NCI-H446 treated with DMSO at 0.1 percent for 48 hours (cell line): ENCODE results near the gene SRMS.

Experiments
- DNase-seq: peaks from one replicate; lab custom pipeline; 2025; lab: John Stamatoyannopoulos, UW

The SRMS gene, protein sequence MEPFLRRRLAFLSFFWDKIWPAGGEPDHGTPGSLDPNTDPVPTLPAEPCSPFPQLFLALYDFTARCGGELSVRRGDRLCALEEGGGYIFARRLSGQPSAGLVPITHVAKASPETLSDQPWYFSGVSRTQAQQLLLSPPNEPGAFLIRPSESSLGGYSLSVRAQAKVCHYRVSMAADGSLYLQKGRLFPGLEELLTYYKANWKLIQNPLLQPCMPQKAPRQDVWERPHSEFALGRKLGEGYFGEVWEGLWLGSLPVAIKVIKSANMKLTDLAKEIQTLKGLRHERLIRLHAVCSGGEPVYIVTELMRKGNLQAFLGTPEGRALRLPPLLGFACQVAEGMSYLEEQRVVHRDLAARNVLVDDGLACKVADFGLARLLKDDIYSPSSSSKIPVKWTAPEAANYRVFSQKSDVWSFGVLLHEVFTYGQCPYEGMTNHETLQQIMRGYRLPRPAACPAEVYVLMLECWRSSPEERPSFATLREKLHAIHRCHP

DNA sequence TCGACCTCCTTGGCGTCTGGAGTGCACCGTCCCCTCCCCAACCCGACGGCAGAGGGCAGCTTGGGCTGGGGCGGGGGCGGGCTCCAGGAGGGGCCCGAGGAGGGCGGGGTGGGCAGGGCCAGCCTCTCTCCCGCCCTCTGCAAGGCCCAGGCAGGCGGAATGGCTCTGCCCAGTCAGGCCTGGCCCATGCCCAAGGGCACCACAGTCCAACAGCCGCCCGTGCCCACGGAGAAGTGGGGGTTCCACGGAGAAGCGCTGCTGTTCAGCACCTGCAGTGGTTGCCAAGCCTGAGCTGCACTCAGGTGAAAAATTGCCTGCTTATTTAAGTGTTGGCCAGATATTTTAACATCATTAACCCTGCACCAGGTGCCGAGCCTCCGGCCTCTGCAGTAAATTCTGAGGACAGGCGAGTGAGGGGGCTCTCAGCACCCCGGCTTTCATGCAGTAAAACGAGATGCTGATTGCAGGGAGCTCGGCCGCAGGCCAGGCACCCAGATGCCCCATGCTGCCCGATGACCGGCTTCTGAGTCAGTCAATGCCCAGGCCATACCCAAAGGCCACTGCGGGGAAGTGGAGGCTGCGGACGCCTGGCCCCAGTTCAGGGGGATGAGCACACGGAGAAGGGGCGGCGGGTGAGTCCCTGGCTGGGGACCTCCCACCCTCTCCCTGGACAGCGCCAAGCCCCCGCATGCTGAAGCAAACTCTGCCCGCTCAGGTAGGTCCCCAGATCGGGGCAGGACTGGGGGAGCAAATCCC lies at the start of gene SRMS:
Gene SRMS, minus strand, starts transcription at position 25 of the 756 bp plus-strand sequence. CDS start 286 bp downstream, outside the sequence.
- no peak for DNase-seq

DNA sequence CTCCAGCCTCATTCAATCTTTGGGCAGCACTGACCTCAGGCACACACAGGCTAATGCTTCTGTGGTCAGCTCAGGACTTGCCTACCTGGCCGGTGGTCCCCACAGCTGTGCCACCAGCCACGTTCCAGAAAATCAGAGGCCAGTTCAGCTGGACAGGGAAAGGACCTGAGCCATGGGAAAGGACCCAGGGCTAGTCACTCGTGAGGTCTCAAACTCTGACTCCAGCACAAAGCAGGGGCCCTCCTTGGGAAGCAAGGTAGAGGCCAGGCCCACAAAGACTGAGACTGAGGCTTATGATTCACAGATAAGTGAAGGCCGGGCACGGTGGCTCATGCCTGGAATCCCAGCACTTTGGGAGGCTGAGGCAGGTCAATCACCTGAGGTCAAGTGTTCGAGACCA lies 48.9 kb upstream of the SRMS start:
- no peak for DNase-seq

DNA sequence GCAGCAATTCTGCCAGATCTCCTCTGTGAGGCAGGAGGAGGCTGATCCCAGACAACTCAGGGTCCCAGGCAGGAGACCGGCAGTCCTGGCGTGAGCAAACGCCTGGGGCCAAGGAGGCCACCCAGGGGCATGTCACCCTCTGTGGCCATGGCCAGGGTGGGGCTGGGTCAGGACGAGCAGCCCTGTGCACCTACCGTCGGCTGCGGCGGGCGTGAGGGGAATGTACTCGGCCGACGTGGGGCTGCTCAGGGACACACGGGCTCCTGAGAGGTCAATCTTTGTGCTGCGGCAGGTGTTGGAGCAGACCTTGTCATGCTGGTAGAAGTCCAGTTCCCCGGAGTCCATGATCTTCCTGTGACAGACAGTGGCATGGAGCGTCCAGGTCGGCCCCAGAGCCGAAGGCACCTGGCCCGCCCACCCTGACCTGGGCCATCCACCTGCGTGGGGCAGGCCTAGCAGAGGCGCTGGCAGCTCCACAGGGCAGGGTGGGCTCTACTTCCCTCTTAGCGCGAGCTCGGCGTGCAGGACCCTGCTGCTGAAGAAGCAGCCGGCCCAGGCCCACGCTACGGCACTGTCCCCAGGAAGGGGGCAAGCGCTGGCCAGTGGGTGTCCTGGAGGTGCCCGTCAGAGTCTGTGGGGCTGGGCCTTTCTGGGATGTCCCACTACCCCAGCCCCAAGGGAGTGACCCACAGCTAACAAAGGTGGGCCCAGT lies 48.0 kb upstream of the SRMS start:
- no peak for DNase-seq

DNA sequence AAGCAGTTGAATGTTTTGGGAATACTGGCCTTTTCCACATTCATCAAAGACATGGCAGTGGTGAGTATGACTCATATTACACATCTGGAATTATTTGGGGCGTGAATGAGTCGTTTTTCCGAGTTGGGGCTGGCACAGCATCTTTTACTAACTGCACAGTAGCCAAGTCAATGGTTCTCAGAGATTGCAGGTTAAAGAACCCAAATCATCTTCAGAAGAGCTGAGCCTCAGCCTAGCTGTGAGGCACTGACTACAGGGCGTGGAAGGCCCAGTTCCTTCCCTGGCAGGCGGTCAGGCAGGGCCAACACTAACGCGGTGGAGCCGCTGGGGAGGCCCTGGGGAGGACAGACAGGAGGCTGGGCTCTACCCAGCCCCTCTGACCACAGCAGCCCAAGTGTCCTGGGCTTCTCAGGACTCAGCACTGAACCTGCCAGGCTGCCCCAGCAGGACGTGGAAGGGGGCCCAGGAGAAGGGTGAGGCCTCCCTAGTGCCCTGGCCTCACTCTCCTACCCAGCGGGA lies 46.6 kb upstream of the SRMS start:
- DNase-seq, result no peak

DNA sequence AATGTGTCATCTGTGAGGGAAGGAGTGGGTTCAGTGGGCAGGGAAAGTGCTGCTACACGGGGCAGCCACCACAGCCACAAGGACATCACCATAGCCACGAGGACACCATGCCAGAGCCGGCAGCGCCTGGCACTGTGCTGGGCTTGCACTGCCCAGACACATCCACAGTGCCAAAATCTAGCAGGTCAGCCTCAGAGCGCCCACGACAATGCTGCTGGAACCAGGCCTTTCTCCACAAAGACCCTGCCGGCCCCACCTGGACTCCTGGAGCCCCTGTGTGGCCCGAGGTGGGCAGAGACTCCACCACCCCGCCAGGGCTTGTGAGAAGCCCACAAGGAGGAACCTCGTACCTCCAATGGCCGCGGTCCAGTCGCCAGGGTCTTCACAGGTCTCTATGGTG lies 45.1 kb upstream of the SRMS start:
- DNase-seq, result no peak

DNA sequence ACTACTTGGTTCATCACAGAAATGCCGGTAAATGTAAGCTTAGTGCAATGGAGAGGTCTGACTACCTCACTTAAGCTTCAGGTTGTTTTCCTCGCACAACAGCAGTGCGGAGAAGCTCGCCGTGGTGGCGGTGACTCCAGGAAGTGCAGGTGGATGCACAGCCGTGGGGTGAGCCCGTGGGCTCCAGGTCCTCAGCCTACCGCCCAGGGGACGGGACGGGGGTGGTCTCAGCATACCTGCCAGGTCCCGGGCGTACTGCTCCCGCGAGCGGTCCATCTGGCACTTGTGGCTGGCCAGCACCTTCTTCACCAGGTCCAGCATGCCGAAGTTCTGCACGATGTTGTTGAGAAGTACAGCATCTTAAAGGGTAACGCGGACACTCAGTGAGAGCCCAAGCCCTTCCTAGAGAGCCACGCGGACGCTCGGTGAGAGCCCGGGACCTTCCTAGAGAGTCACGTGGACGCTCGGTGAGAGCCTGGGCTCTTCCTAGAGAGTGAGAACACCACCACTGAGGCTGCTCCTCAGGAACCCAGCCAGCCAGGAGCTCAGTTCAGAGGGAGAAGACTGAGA lies 44.3 kb upstream of the SRMS start:
- no peak for DNase-seq

DNA sequence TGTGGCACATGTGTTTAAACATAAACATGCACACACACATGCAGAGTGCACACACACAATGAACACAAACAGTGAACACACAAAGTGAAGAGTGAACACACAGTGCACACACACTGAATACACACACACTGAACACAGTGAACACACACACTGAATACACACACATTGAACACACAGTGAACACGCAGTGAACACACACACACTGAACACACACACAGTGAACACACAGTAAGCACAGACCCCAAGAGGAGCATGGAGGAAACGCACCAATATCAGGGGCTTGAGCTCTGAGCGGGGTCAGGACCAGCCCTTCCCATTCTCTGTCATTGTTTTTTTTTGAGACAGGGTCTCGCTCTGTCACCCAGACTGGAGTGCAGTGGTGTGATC lies 43.6 kb upstream of the SRMS start:
- no peak for DNase-seq

DNA sequence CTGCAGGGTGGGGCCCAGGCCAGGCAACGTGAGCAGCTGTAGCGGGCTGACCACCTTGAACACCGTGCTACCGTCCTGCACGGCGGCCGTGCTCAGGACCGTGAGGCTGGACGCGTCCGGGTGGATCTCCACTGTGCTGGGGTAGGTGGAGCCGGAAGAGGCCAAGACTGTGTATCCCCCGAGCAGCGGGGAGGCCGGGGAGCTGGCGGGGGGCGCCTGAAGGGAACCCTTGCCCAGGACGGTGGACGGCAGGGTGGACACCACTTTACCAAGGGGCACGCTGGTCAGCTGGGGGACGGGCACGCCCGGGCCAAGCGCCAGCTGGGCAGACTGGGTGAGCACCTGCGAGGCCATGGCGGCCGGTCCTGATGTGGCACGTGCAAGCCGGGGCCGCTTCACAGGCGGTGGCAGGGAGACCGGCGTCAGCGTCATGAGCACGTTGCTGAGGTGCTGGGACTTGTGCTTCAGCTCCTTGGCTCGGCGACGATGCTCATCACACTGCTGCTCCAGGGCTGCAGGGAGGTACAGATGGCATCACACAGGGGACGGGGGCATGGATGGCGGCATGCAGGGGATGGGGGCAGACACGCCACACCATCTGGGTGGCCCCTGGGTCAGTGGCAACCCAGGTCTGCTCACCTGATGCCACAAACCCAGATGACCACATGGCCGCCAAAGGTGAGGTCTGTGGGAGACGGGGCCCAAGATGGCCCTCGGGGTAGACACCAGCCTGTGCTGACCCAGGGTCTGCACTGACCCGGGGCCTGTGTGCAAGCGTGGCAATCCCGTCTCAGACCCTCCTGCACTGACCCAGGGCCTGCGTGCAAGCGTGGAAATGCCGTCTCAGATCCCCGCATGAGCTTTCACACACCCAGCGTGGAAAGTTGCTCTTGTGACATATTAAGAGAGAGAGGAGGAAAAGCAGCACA lies 42.9 kb upstream of the SRMS start:
- no peak for DNase-seq

DNA sequence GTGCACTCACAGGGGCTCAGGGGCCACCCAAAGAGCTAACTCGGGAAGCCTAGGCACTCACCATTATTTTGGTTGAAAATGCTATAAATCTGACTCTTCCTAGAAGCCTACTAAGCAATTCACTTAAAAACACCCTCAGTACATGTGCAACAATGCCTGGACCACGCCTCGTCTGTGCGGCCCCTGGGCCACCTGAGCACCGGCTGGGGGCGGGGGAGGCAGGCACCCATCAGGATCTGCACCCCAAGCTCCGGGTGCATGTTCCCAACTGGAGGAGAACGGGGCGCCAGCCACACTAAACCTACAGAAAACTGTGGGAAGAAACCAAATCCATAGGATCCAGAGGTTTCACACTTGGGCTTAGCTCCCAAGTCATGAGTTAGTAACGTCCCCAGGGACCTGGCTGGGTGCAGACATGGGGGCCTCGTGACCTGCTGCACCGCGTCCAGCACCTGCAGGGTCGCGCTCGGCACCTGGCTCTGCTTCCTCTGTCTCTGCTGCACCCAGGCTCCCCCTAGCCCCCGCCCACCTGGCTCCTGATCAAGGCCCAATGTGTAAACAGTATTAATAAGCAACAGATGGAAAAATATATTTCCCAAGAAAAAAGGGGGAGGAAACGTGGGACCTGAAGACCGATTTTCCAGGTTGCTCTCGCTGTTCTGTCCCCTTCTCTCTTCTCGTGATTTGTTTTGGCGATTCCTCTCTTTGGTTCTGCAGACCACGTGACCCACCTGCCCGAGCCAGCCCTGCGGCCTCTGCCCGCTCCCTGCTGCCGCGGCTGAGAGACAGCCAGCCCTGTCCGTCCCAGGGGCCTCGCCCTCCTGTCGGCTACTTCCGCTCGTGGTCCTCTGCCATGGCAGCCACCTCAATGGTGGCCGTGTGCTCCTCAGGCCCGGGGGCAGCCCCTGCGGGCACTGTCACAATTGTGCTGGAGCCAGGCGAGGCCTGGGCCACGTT lies 42.0 kb upstream of the SRMS start:
- DNase-seq, result no peak

DNA sequence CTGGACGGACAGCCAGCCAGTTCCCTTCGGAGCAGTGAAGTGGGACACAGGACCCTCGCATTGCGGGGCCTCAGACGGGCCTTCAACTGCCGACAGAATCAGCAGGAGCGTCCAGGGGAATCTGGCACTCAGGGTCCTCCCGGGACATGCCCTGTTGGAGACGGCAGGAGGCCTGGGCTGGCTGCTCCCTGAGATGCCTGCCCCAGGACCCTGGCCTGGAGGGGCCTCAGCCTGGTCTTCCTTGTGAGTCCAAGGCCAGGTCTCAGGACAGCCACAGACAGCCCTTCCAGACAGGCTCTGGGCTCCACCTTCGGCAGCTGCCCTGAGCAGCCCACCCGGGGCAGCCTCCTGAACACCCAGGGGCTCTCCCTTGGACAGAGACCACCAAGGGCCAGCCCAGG lies 41.1 kb upstream of the SRMS start:
- DNase-seq, result no peak

DNA sequence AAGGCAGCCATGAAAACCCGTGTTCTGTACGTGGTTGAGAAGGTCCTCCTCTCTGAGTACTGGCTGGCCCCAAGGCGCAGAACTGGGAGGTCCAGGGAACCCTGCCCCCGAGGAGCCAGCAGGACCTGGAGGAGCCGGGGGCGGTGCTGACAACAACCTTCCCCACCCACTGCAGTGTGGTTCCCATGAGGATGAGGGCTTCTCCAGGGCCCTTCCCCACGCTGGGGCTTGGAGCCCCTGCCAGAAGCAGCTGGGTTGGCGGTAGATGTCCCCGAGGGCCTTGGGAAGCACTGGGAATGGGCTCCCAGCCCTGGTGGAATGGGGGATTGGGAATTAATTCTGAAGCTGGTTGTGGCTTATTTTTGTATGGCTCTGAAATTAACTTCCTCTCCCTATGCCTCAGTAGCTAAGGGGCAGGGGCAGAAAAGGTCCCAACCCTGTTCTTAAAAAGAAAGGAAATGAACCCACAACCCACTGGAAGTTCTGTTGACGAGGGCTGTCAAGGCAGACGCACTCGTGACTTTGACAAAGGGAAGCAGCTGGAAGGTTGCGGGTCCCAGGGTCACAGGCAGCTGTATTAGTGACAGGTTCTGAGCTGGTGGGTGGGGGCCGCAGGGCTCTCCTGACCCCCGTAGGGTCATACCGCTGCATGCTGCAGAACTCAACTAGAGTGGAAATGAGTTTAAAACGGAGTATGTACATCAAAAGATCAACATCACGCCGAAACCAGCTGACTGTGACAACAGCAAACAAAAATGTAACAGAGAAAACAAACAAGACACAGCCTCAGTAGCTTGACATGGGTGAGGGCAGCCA lies 40.4 kb upstream of the SRMS start:
- DNase-seq, result no peak

DNA sequence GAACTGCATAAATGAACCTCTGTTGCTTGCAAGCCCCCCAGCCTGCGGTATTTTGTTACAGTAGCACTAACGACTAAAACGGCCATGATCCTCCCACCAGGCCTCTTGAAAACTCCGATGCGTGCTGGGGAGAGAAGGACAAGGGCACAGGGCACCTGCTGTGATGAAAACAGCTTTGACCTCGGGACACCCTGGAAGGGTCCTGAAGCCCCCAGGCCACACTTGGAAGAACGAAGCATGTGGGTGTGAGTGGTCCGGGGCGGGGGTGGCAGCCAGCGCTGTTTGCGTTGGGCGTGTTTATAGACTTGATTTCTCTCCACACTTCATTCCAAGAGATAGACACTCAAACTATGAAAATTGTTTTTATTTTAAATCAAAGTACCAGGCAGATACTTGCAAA lies 39.7 kb upstream of the SRMS start:
- no peak for DNase-seq

DNA sequence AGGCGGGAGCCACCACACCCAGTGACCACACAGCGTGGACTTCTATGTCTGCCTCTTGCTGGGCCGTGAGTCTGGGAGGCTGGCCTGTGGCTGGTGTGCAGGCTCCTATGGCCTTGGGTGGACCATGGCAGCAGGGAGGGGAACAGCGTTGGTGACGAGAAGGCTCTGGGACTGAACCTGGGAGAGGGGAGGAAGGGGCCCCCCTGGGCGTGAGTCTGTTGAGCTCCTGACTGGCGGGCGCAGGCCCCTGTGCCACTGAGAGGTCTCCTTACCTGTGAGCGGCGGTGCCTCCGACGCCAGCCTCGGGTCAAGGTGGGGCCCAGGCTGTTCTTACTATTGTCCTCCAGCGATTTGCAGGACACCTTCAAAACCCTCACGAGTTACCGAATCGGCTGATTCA lies 39.2 kb upstream of the SRMS start:
- DNase-seq, result no peak

DNA sequence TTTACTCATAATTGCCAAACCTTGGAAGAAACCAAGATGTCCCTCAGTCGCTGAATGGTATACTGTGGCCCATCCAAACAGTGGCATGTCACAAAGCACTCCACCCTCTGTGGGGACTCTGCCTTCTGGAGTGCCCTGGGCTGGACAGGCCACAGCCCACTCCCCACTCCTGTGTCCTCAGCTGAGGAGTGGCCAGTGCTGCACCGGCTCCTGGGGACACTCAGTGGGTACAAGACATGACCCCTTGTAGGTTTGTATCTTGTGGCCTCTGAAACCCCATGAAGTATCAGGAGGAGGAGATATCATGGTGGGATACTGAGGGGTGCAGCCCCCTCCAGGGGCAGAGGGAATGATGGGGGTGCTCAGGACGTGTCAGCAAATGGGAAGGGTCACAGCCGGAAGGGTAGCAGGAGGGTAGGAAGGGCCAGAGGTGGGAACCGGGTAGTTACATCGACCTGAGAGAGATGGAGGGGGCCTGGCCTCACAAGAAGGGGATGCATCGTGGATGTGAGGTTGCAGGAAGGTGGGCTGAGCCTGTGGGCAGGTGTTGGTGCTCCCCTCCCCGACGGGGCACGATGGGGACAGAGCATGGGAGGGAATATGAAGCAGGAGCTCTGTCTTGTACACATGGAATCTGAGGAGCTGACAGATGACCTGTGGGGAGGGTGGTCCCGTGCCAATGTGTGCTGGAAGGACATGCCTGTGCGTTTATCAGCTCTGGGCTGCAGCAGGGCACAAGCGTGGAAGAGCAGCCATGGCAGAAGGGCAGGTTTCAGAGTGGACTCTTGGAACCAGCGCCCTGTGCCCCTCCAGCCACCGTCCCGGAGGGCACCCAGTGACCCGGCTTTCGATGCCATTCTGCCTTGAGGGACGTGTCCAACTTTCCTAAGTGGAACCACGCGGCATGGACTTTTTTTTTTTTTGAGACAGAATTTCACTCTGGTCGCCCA lies 38.3 kb upstream of the SRMS start:
- no peak for DNase-seq

DNA sequence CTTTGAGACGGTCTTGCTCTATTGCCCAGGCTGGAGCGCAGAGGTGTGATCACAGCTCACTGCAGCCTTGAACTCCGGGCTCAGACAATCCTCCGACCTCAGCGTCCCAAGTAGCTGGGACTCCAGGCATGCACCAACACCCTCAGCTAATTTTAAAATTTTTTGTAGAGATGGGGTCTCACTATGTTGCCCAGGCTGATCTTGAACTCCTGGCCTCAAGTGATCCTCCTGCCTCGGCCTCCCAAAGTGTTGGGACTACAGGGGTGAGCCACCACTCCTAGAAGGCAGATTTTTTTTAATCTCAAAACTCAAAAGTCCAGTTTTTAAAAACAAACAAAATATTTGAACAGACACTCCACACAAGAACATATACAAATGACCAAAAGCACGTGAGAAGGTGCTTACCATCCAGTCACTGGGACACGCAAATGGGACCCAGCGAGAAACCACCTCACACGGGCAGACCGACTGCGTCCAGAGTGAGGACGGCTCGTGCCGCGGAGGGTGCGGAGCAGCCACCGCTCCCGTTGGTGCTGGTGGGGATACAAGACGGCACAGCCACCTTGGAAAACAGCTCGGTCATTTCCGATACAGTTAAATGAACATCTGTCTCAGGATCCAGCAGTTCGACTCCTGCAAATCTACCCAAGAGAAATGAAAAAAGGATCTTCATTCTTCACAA lies 35.0 kb upstream of the SRMS start:
- DNase-seq, result no peak

DNA sequence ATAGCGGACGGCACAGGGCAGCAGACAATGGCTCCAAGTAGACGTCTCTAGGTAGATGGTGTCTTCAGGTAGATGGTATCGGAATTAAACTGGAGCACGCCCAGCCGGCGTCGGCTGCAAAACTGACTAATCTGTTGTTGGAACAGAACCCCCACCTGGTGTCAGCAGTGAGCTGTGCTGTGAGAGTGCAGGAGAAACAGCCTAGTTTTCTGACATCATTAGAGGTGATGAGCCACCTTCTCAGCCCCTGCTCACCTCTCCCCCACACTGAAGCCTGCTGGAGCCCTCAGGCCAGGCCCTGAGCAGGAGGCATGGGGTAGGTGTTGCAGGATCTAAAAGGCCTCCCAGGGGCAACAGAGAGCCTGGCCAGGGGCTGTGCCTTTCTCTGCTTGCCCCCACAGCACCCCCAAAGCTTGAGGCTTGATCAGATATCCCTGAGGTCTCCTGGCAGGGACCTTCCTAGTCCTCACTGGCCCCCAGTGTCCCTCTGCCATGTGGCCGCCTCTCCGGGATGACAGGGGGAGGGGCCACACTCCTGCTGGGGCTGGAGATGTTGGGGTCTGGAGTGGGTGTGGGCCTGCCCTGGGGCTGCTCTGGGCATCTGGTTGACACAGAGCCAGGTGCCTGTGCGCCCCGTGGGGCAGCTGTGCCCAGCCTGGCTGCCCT lies 33.4 kb upstream of the SRMS start:
- DNase-seq, result no peak
